ENCODE results near the gene PLA2G6. TPM values are rescaled to one million over a fixed set of nuclear protein-coding genes. Genes with fewer than 3 reads are reported as not detected.

Gene PLA2G6
- total RNA-seq, 1 donor from 2014 or later = 22.5 TPM

DNA sequence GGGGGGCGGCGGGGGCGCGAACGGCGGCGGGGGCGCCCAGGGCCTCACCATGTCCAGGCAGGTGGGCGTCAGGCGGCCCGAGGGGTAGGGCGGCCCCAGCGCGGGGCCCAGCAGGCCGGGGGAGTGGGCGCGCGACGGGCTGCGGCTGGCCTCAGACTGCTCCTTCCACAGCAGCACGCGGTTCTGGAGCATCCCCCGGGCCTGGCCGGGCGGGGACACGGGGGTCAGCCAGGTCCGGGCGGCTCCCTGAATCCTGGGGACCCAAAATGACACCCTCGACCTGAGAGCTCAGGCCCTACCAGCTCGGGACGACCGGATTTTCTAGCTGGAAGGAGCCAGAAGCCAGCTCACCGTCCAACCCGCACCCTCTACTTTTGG, 92.2 kb downstream of the PLA2G6 start:
- H3K36me3 Mint-ChIP-seq (ENCODE audit: low read depth, unreplicated experiment) = no peaks in the 10 kb centered on the region
- peaks cover 6% of the 10 kb centered on the region for H3K27me3 Mint-ChIP-seq (ENCODE audit: unreplicated experiment)
- H3K4me1 Mint-ChIP-seq (ENCODE audit: unreplicated experiment) = peaks cover 3% of the 10 kb centered on the region
- H3K4me3 Mint-ChIP-seq (ENCODE audit: unreplicated experiment) = no peak overlapping the region
- no peak overlapping the region for H3K27ac Mint-ChIP-seq (ENCODE audit: unreplicated experiment)
- no peak for DNase-seq (ENCODE audit: low spot score)
- TF ChIP-seq, protein P1, sequence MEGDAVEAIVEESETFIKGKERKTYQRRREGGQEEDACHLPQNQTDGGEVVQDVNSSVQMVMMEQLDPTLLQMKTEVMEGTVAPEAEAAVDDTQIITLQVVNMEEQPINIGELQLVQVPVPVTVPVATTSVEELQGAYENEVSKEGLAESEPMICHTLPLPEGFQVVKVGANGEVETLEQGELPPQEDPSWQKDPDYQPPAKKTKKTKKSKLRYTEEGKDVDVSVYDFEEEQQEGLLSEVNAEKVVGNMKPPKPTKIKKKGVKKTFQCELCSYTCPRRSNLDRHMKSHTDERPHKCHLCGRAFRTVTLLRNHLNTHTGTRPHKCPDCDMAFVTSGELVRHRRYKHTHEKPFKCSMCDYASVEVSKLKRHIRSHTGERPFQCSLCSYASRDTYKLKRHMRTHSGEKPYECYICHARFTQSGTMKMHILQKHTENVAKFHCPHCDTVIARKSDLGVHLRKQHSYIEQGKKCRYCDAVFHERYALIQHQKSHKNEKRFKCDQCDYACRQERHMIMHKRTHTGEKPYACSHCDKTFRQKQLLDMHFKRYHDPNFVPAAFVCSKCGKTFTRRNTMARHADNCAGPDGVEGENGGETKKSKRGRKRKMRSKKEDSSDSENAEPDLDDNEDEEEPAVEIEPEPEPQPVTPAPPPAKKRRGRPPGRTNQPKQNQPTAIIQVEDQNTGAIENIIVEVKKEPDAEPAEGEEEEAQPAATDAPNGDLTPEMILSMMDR (IDR thresholded peaks at IDR 0.05; ENCODE audit: unreplicated experiment) = no peak
- H3K9me3 Mint-ChIP-seq (ENCODE audit: unreplicated experiment) = no peaks in the 10 kb centered on the region

- Mint-ChIP-seq H3K9me3 (ENCODE audit: unreplicated experiment) (no peaks in the 10 kb centered on the region), H3K27me3 (ENCODE audit: unreplicated experiment) (peaks cover 6% of the 10 kb centered on the region), H3K4me3 (ENCODE audit: unreplicated experiment) (no peak overlapping the region), H3K36me3 (ENCODE audit: low read depth, unreplicated experiment) (no peaks in the 10 kb centered on the region), H3K27ac (ENCODE audit: unreplicated experiment) (no peak overlapping the region), H3K4me1 (ENCODE audit: unreplicated experiment) (peaks cover 3% of the 10 kb centered on the region)
- TF ChIP-seq, protein P1 (IDR thresholded peaks at IDR 0.05; ENCODE audit: unreplicated experiment) = no peak
- DNase-seq (ENCODE audit: low spot score) = no peak
These were observed 92.8 kb downstream of the PLA2G6 start for GRCh38 chr22:38088629-38089473.

DNA sequence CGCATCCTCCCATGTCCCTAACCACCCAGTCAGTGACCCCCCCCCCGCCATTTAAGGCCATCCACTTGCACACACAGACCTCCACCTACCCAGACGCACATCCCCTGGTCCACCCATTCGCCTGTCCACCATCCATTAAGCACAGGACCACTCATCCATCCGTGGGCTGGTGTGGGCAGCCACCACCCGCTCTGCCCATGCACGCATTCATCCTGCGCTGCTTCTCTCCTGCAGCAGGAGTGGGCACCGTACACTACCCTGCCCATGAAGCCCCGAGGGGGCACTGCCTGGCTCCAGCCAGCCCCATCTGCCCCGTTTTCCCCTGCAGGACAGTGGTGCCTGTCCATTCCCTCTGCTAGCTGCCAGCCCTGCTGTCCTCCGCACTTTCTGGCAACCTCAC, 93.8 kb downstream of the PLA2G6 start:
- Mint-ChIP-seq H3K4me1 (ENCODE audit: unreplicated experiment) (peaks cover 3% of the 10 kb centered on the region), H3K9me3 (ENCODE audit: unreplicated experiment) (no peaks in the 10 kb centered on the region), H3K36me3 (ENCODE audit: low read depth, unreplicated experiment) (no peaks in the 10 kb centered on the region), H3K27me3 (ENCODE audit: unreplicated experiment) (peaks cover 6% of the 10 kb centered on the region), H3K4me3 (ENCODE audit: unreplicated experiment) (peak overlapping the region; percentile 27), H3K27ac (ENCODE audit: unreplicated experiment) (peak overlapping the region; percentile 30)
- DNase-seq (ENCODE audit: low spot score) = no peak
- TF ChIP-seq, protein P1 (IDR thresholded peaks at IDR 0.05; ENCODE audit: unreplicated experiment) = no peak

DNA sequence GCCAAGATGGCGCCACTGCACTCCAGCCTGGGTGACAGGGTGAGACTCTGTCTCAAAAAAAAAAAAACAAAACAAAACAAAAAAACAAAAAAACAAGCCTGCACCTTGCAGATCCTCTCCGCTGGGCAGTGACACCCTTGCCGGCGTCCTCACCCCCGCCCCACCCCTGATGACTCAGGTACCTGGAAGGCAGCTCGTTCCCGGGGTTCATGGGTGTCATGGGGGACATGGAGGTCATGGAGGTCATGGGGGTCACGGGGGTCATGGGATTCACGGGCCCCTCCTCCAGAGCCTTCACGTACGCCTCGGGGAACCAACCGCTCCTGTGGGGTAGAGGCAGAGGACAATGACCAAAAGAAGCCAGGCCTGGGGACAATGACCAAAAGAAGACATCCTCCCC, 94.7 kb downstream of the PLA2G6 start:
- H3K9me3 Mint-ChIP-seq (ENCODE audit: unreplicated experiment) = no peaks in the 10 kb centered on the region
- H3K36me3 Mint-ChIP-seq (ENCODE audit: low read depth, unreplicated experiment) = no peaks in the 10 kb centered on the region
- no peak for DNase-seq (ENCODE audit: low spot score)
- H3K4me3 Mint-ChIP-seq (ENCODE audit: unreplicated experiment) = no peak overlapping the region
- H3K27me3 Mint-ChIP-seq (ENCODE audit: unreplicated experiment) = peaks cover 6% of the 10 kb centered on the region
- H3K4me1 Mint-ChIP-seq (ENCODE audit: unreplicated experiment) = peaks cover 3% of the 10 kb centered on the region
- no peak overlapping the region for H3K27ac Mint-ChIP-seq (ENCODE audit: unreplicated experiment)
- TF ChIP-seq, protein P1 (IDR thresholded peaks at IDR 0.05; ENCODE audit: unreplicated experiment) = no peak
